Measurements from ENCODE around the gene CCDC63.

CCDC63 gene

GRCh38 chr12:110874781-110875180 lies 28.0 kb downstream of the CCDC63 start:
- no peak overlapping the region for H3K27ac ChIP-seq
- ChIA-PET POLR2A (ENCODE audit: low non-redundant PET) (no interaction called here), CTCF (interaction anchor here (0.6 kb wide), 2 partner anchors 13 to 218 kb away, joined by 3 to 6 read pairs; no protein-coding TSS in a partner anchor)
- TF ChIP-seq, protein P1, sequence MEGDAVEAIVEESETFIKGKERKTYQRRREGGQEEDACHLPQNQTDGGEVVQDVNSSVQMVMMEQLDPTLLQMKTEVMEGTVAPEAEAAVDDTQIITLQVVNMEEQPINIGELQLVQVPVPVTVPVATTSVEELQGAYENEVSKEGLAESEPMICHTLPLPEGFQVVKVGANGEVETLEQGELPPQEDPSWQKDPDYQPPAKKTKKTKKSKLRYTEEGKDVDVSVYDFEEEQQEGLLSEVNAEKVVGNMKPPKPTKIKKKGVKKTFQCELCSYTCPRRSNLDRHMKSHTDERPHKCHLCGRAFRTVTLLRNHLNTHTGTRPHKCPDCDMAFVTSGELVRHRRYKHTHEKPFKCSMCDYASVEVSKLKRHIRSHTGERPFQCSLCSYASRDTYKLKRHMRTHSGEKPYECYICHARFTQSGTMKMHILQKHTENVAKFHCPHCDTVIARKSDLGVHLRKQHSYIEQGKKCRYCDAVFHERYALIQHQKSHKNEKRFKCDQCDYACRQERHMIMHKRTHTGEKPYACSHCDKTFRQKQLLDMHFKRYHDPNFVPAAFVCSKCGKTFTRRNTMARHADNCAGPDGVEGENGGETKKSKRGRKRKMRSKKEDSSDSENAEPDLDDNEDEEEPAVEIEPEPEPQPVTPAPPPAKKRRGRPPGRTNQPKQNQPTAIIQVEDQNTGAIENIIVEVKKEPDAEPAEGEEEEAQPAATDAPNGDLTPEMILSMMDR (conservative IDR thresholded peaks at IDR 0.05; ENCODE audit: low read depth): no peak
- DNase-seq (ENCODE audit: low spot score): no peak

- ChIA-PET POLR2A (ENCODE audit: low non-redundant PET) (no interaction called here), CTCF (no interaction called here)
- no peak for DNase-seq (ENCODE audit: low spot score)
- no peak overlapping the region for H3K27ac ChIP-seq
- TF ChIP-seq, protein P1 (conservative IDR thresholded peaks at IDR 0.05; ENCODE audit: low read depth): no peak
These were observed 33.9 kb downstream of the CCDC63 start for GRCh38 chr12:110880651-110881050.

DNA sequence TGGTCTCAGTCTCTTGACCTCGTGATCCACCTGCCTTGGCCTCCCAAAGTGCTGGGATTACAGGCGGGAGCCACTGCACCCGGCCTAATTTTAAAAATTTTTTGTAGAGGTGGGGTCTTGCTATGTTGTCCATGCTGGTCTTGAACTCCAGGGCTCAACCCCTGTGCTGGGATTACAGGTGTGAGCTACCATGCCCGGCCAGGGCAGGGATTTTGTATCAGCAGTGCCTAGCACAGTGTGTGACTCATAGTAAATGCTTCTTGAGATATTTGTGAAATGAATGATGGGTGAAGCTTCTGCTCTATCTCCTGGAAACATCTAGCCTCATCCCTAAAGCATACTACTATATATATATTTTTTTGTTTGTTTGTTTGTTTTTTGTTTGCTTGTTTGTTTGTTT lies 36.5 kb downstream of the CCDC63 start:
- H3K27ac ChIP-seq: no peak overlapping the region
- ChIA-PET POLR2A (ENCODE audit: low non-redundant PET) (interaction anchor here (0.6 kb wide), 1 partner anchor 483 kb away, joined by 5 read pairs; no protein-coding TSS in a partner anchor), CTCF (interaction anchor here (0.6 kb wide), 1 partner anchor 414 kb away, joined by 3 read pairs; no protein-coding TSS in a partner anchor)
- DNase-seq (ENCODE audit: low spot score): no peak
- TF ChIP-seq, protein P1 (conservative IDR thresholded peaks at IDR 0.05; ENCODE audit: low read depth): no peak

- no peak for DNase-seq (ENCODE audit: low spot score)
- TF ChIP-seq, protein P1 (conservative IDR thresholded peaks at IDR 0.05; ENCODE audit: low read depth): no peak
- ChIA-PET POLR2A (ENCODE audit: low non-redundant PET) (no interaction called here), CTCF (interaction anchor here (0.7 kb wide), 1 partner anchor 515 kb away, joined by 3 read pairs; no protein-coding TSS in a partner anchor)
- no peak overlapping the region for H3K27ac ChIP-seq
These were observed 38.5 kb downstream of the CCDC63 start for GRCh38 chr12:110885152-110885840.

- no peak overlapping the region for H3K27ac ChIP-seq
- DNase-seq (ENCODE audit: low spot score): no peak
- TF ChIP-seq, protein P1 (conservative IDR thresholded peaks at IDR 0.05; ENCODE audit: low read depth): peak; percentile 51
- ChIA-PET POLR2A (ENCODE audit: low non-redundant PET) (no interaction called here), CTCF (interaction anchor here (0.6 to 1.2 kb wide), 18 partner anchors 26 to 424 kb away, joined by 3 to 8 read pairs (median 3); no protein-coding TSS in a partner anchor)
These were observed 41.6 kb downstream of the CCDC63 start for GRCh38 chr12:110888256-110888991.

- ChIA-PET POLR2A (ENCODE audit: low non-redundant PET) (no interaction called here), CTCF (no interaction called here)
- TF ChIP-seq, protein P1 (conservative IDR thresholded peaks at IDR 0.05; ENCODE audit: low read depth): no peak
- no peak overlapping the region for H3K27ac ChIP-seq
- no peak for DNase-seq (ENCODE audit: low spot score)
These were observed 42.6 kb downstream of the CCDC63 start for GRCh38 chr12:110889361-110889760.

Data from RWPE1 (cell line).